ENCODE results near the gene CACHD1.
A peak's percentile ranks its signal among the peaks of the same experiment; 100 is the strongest.
"Not testable (repeated sequence)": the region's sequence is repeated elsewhere in the genome, so short reads cannot be mapped to it uniquely, and the experiment has no call there.

The CACHD1 gene

GRCh38 chr1:64511044-64511443, 41.1 kb downstream of the CACHD1 start:
- Mint-ChIP-seq H3K27ac (no peak overlapping the region), H3K9me3 (no peaks in the 10 kb centered on the region), H3K27me3 (ENCODE audit: low read depth, poor library complexity) (no peaks in the 10 kb centered on the region), H3K36me3 (ENCODE audit: low read depth) (no peaks in the 10 kb centered on the region), H3K4me3 (no peak overlapping the region), H3K4me1 (peaks cover 89% of the 10 kb centered on the region)
- no peak for DNase-seq
- TF ChIP-seq CTCF (IDR thresholded peaks at IDR 0.05), result no peak

GRCh38 chr1:64512206-64512605, 42.3 kb downstream of the CACHD1 start:
- not testable (repeated sequence) for H3K36me3 Mint-ChIP-seq (ENCODE audit: low read depth); DNase-seq; H3K9me3 Mint-ChIP-seq; H3K4me3 Mint-ChIP-seq; H3K27me3 Mint-ChIP-seq (ENCODE audit: low read depth, poor library complexity)
- Mint-ChIP-seq H3K27ac (peak overlapping the region; percentile 98), H3K4me1 (peaks cover 89% of the 10 kb centered on the region)

GRCh38 chr1:64513545-64513944, 43.6 kb downstream of the CACHD1 start:
- H3K36me3 Mint-ChIP-seq (ENCODE audit: low read depth), result no peaks in the 10 kb centered on the region
- DNase-seq, result no peak
- peak overlapping the region; percentile 8 for H3K4me3 Mint-ChIP-seq
- no peak for TF ChIP-seq CTCF (IDR thresholded peaks at IDR 0.05)
- no peaks in the 10 kb centered on the region for H3K27me3 Mint-ChIP-seq (ENCODE audit: low read depth, poor library complexity)
- peak overlapping the region; percentile 98 for H3K27ac Mint-ChIP-seq
- no peaks in the 10 kb centered on the region for H3K9me3 Mint-ChIP-seq
- peaks cover 88% of the 10 kb centered on the region for H3K4me1 Mint-ChIP-seq

GRCh38 chr1:64514197-64514765, 44.4 kb downstream of the CACHD1 start:
- no peaks in the 10 kb centered on the region for H3K36me3 Mint-ChIP-seq (ENCODE audit: low read depth)
- H3K9me3 Mint-ChIP-seq, result no peaks in the 10 kb centered on the region
- no peaks in the 10 kb centered on the region for H3K27me3 Mint-ChIP-seq (ENCODE audit: low read depth, poor library complexity)
- H3K4me3 Mint-ChIP-seq, result peak overlapping the region; percentile 60
- peak overlapping the region; percentile 98 for H3K27ac Mint-ChIP-seq
- peaks cover 88% of the 10 kb centered on the region for H3K4me1 Mint-ChIP-seq
- no peak for DNase-seq
- TF ChIP-seq CTCF (IDR thresholded peaks at IDR 0.05), result no peak

GRCh38 chr1:64515427-64515826, 45.5 kb downstream of the CACHD1 start:
- Mint-ChIP-seq H3K27ac (no peak overlapping the region), H3K36me3 (ENCODE audit: low read depth) (no peaks in the 10 kb centered on the region), H3K4me3 (no peak overlapping the region), H3K9me3 (no peaks in the 10 kb centered on the region), H3K27me3 (ENCODE audit: low read depth, poor library complexity) (no peaks in the 10 kb centered on the region), H3K4me1 (peaks cover 88% of the 10 kb centered on the region)
- no peak for TF ChIP-seq CTCF (IDR thresholded peaks at IDR 0.05)
- DNase-seq, result no peak

- TF ChIP-seq CTCF (IDR thresholded peaks at IDR 0.05), result no peak
- no peak overlapping the region for H3K4me3 Mint-ChIP-seq
- H3K27ac Mint-ChIP-seq, result no peak overlapping the region
- DNase-seq, result no peak
- no peaks in the 10 kb centered on the region for H3K9me3 Mint-ChIP-seq
- no peaks in the 10 kb centered on the region for H3K36me3 Mint-ChIP-seq (ENCODE audit: low read depth)
- H3K4me1 Mint-ChIP-seq, result peaks cover 87% of the 10 kb centered on the region
- H3K27me3 Mint-ChIP-seq (ENCODE audit: low read depth, poor library complexity), result no peaks in the 10 kb centered on the region
Observed at GRCh38 chr1:64516301-64516700, 46.4 kb downstream of the CACHD1 start.

Measured in nephron progenitor cell (in vitro differentiated cells).